ENCODE measurements around the gene HELZ2.

DNA sequence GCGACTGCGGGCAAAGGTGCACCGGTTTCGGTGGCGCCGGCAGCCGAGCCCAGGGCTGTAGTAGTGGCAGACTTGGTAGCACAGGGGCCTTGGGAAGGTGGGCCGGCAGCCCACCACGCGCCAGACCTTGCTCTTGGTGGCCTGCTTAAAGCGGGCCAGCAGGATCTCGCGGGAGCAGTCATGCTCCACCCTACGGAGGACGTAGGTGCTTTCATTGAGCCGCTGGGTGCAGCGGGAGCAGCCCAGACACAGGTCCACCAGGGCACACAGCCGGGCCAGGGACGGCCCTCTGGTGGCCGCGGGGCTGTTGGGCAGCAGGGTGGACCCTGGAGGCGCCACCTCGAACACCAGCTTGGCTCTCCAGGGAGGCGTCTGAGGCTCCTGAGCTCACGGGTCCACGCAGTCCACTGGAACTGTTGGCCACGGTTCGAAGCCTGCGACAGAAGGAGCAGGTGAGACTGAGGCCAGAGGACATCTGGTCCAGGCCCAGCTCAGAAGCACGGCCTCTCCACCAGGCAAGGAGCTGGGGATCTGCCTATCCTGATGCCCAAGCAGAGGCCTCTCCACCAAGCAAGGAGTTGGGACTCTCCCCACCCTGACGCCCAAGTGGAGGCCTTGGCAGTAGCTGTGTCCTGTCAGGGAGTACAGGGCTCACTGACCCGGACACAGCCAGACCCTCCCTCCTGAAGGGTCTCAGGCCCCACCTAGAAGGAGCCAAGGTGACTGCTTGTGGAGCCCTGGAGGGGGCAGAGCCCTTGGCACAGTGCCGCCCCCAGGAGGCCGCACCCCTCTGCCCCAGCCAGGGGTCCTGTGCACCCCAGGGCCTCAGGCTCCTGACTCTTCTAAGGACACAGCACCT is 1.0 kb downstream of the HELZ2 start:
- TF ChIP-seq, protein P1, sequence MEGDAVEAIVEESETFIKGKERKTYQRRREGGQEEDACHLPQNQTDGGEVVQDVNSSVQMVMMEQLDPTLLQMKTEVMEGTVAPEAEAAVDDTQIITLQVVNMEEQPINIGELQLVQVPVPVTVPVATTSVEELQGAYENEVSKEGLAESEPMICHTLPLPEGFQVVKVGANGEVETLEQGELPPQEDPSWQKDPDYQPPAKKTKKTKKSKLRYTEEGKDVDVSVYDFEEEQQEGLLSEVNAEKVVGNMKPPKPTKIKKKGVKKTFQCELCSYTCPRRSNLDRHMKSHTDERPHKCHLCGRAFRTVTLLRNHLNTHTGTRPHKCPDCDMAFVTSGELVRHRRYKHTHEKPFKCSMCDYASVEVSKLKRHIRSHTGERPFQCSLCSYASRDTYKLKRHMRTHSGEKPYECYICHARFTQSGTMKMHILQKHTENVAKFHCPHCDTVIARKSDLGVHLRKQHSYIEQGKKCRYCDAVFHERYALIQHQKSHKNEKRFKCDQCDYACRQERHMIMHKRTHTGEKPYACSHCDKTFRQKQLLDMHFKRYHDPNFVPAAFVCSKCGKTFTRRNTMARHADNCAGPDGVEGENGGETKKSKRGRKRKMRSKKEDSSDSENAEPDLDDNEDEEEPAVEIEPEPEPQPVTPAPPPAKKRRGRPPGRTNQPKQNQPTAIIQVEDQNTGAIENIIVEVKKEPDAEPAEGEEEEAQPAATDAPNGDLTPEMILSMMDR (IDR thresholded peaks at IDR 0.05): no peak
- TF ChIP-seq POLR2A (IDR thresholded peaks at IDR 0.05): no peak
